Upper lobe of left lung (tissue), 6 donors: Measurements from ENCODE around the gene GTPBP4. TPM values are rescaled to one million over a fixed set of nuclear protein-coding genes. Genes with fewer than 3 reads are reported as not detected.
A peak's percentile ranks its signal among the peaks of the same experiment; 100 is the strongest.

Experiments used
- ATAC-seq, 2 donors: fragments of 200-7000 bp; cut with Tn5 transposase; one replicate each; pipeline ENCODE4 v1.9.1; 2022; ENCODE audit warnings: mild to moderate bottlenecking in 2 of 2, moderate library complexity in 2 of 2; ENCODE audit not compliant: low FRiP score in 2 of 2
- DNase-seq, 2 donors: peaks; one replicate each; pipeline ENCODE4 v3.0.0-alpha.2; 2019 to 2020
- H3K27ac ChIP-seq, 4 donors: fragments of 200-600 bp; sonication (generic); one replicate each; pipeline ENCODE4 v1.5.1; 2016 to 2019
- H3K27me3 ChIP-seq, 4 donors: fragments of 200-600 bp; sonication (generic); one replicate each; pipeline ENCODE4 v1.5.1; 2017 to 2019
- H3K36me3 ChIP-seq, 4 donors: fragments of 200-600 bp; sonication (generic); one replicate each; pipeline ENCODE4 v1.5.1; 2016 to 2019
- H3K4me1 ChIP-seq, 4 donors: fragments of 200-600 bp; sonication (generic); one replicate each; pipeline ENCODE4 v1.5.1; 2018 to 2019
- H3K4me3 ChIP-seq, 4 donors: fragments of 200-600 bp; sonication (generic); one replicate each; pipeline ENCODE4 v1.5.1; 2017 to 2019; ENCODE audit warnings: mild to moderate bottlenecking in 2 of 4, moderate library complexity in 1 of 4
- H3K9me3 ChIP-seq, 4 donors: fragments of 200-600 bp; sonication (generic); one replicate each; pipeline ENCODE4 v1.5.1; 2018 to 2019
- EP300 ChIP-seq, 4 donors: sonication (generic); formaldehyde crosslinking; IDR thresholded peaks; one replicate each; pipeline ENCODE4 v1.5.1; 2017; ENCODE audit warnings: antibody characterized with exemption in 4 of 4, control low read depth in 2 of 4
- POLR2A ChIP-seq, 4 donors: fragments of 450-650 bp; IDR thresholded peaks; one replicate each; pipeline ENCODE4 v1.5.1; 2016 to 2017; ENCODE audit warnings: antibody characterized with exemption in 4 of 4, mild to moderate bottlenecking in 2 of 4
- POLR2AphosphoS5 ChIP-seq, 2 donors: sonication (generic); formaldehyde crosslinking; IDR thresholded peaks; one replicate each; pipeline ENCODE4 v1.5.1; 2017; ENCODE audit warnings: antibody characterized with exemption in 2 of 2
- WGBS, 2 donors: methylation state at CpG; one replicate each; pipeline ENCODE4 v1.1.5; 2017 to 2018; 5-methylcytosine and 5-hydroxymethylcytosine counted together
- total RNA-seq, 6 donors: library from RNA; depleted of rRNA in 4 of 6; stranded (reverse); fragments of >200 nt in 4 of 6; gene quantifications; one replicate each; pipeline versions ENCODE4 v1.1.0 to v1.2.1, GENCODE V29; 2016 to 2021
- TF ChIP-seq, protein P1 (sequence below), 6 experiments: fragments of 450-650 bp in 4 of 6; fragments of 200-600 bp in 2 of 6; sonication (generic) in 2 of 6; IDR thresholded peaks; one replicate each; pipeline ENCODE4 v1.5.1; 2016 to 2019; ENCODE audit warnings: antibody characterized with exemption in 6 of 6
- donor health status: DM: no; HTN: no; CAD: no; lungs with moderate emphysema.
- donor health status: DM: no; HTN: yes; CAD: no; lungs with severe emphysema.

The GTPBP4 gene
- total RNA-seq, 6 donors from 2014 or later: 22.0 to 41.9 (median 33.3) TPM

DNA sequence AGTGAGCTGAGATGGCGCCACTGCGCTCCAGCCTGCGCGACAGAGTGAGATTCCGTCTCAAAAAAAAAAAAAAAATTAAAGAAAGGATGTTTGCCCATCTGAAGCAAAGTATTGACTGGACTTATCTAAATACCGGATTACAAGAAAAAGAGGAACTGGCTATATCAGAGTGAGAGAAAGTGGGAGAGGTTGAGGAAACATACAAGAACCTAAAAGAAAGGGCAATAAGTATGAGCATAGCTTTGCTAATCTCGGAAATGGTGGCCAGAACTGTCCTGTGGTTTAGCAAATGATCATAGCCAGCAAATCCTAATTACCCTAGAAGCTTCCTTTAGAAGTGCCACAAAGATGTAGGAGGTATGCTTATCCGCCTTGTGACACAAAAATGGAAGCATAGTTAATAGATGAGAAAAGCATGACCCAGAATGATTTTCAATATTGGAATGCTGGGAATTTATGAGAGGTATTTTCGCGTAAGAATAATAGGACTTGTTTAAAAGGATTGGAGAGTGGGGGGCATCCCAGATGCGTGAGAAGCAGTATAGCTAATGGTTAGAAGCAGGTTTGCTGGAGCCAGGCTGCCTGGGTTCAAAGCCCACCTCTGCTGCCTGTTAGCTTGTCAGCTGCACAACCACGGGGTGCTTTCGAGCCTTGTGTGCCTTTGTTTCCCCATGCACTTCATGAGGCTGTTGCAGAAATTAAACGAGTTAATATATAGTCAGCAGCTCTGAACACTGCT is 1.2 kb upstream of the GTPBP4 start:
- Histone ChIP-seq H3K9me3 (no peaks in the 10 kb centered on the region), H3K4me1 (peaks cover 20 to 36% (median 27%) of the 10 kb centered on the region in 4 donors), H3K36me3 (no peaks in the 10 kb centered on the region), H3K27me3 (no peaks in the 10 kb centered on the region), H3K27ac (peak overlapping the region; percentile 89 to 95 (median 92)), H3K4me3 (peak overlapping the region; percentile 54 to 77 (median 68))
- WGBS, 2 donors: 61 to 71% methylated on average over 14 of the region's 14 CpGs
- no peak for DNase-seq
- TF ChIP-seq EP300 (IDR thresholded peaks at IDR 0.05): no peak
- no peak for ATAC-seq

DNA sequence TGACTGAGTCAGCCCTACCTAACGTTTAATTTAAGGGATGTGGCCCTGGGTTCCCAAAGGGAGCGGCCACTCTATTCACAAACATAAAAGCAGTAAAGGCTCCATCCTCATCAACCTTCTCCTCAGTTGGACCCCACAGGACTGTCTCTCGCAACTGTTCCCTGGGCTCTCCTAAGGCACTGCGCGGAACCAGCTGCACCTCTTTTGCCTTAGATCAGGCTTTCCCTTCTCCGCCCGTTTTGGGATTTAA is 689 bp upstream of the GTPBP4 start:
- Histone ChIP-seq H3K4me1 (peaks cover 20 to 36% (median 27%) of the 10 kb centered on the region in 4 donors), H3K27ac (peak overlapping the region; percentile 89 to 95 (median 92)), H3K36me3 (peaks cover 0 to 3% (median 0%) of the 10 kb centered on the region in 4 donors), H3K9me3 (no peaks in the 10 kb centered on the region), H3K4me3 (peak overlapping the region; percentile 54 to 77 (median 68)), H3K27me3 (no peaks in the 10 kb centered on the region)
- TF ChIP-seq POLR2AphosphoS5 (IDR thresholded peaks at IDR 0.05) (no peak), EP300 (IDR thresholded peaks at IDR 0.05) (no peak), POLR2A (IDR thresholded peaks at IDR 0.05) (no peak)
- TF ChIP-seq, protein P1, sequence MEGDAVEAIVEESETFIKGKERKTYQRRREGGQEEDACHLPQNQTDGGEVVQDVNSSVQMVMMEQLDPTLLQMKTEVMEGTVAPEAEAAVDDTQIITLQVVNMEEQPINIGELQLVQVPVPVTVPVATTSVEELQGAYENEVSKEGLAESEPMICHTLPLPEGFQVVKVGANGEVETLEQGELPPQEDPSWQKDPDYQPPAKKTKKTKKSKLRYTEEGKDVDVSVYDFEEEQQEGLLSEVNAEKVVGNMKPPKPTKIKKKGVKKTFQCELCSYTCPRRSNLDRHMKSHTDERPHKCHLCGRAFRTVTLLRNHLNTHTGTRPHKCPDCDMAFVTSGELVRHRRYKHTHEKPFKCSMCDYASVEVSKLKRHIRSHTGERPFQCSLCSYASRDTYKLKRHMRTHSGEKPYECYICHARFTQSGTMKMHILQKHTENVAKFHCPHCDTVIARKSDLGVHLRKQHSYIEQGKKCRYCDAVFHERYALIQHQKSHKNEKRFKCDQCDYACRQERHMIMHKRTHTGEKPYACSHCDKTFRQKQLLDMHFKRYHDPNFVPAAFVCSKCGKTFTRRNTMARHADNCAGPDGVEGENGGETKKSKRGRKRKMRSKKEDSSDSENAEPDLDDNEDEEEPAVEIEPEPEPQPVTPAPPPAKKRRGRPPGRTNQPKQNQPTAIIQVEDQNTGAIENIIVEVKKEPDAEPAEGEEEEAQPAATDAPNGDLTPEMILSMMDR (IDR thresholded peaks at IDR 0.05): no peak
- no peak for DNase-seq
- ATAC-seq: no peak
- WGBS, 2 donors: 6 to 12% methylated on average over 7 of the region's 7 CpGs

DNA sequence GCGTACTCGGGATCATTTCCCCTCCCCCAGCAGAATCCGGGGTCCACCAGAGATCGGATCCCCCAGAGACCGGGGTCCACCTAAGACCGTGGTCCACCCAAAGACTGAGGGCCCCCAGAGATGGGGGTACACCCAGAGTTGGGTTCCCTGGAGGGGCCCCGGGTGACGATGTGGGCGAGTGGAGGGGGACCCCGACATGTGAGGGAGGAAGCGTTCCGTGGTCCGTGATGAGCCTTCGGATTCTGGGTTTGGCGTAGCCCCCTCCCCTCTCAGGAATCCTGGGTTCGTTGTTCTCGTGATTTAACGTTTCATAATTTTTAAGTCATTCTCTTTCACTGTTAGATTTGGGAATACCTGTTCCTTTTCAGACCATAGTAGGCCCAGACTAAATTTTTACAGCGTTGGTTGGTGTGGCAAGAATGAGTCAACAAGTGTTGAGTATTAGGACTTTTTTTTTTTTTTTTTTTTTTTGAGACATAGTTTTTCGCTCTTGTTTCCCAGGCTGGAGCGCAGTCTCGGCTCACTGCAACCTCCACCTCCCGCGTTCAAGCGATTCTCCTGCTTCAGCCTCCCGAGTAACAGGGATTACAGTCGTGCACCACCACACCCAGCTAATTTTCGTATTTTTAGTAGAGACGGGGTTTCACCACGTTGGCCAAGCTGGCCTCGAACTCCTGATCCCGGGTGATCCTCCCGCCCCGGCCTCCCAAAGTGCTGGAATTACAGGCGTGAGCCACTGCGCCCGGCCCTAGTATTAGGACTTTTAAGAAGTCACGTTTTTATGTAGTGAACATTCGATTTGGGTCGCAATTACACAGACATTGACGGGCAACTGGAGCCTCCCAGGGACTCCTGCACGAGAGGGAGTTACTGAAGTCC is 672 bp downstream of the GTPBP4 start:
- no peaks in the 10 kb centered on the region for H3K9me3 ChIP-seq
- no peak for DNase-seq
- peak overlapping the region; percentile 68 to 86 (median 73) for H3K4me3 ChIP-seq
- peaks cover 20 to 36% (median 23%) of the 10 kb centered on the region in 4 donors for H3K4me1 ChIP-seq
- peak overlapping the region; percentile 89 to 95 (median 92) for H3K27ac ChIP-seq
- ATAC-seq: no peak
- H3K27me3 ChIP-seq: no peaks in the 10 kb centered on the region
- 27 to 33% methylated on average over 39 to 42 of the region's 42 CpGs for WGBS, 2 donors
- TF ChIP-seq EP300 (IDR thresholded peaks at IDR 0.05) (no peak), POLR2AphosphoS5 (IDR thresholded peaks at IDR 0.05) (no peak), POLR2A (IDR thresholded peaks at IDR 0.05) (no peak)
- TF ChIP-seq, protein P1 (IDR thresholded peaks at IDR 0.05): no peak
- peaks cover 3 to 16% (median 9%) of the 10 kb centered on the region in 4 donors for H3K36me3 ChIP-seq

DNA sequence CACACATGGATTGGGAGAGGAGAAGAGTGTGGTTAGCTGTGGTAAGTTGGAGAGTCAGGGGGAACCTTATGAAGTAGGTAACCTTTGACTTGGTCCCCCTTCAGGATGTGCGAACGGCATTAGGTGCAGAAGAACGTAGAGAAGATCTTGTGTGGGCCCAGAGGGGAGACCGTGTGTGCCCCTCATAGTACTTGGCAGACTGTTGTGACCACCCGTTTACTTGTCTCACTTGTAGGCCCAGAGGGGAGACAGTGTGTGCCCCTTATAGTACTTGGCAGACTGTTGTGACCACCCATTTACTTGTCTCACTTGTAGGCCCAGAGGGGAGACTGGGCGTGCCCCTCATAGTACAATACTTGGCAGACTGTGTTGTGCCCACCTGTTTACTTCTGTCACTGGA is 2.6 kb downstream of the GTPBP4 start:
- Histone ChIP-seq H3K4me1 (peaks cover 20 to 36% (median 23%) of the 10 kb centered on the region in 4 donors), H3K36me3 (peaks cover 8 to 32% (median 21%) of the 10 kb centered on the region in 4 donors), H3K27me3 (no peaks in the 10 kb centered on the region), H3K4me3 (no peak overlapping the region), H3K27ac (no peak overlapping the region), H3K9me3 (no peaks in the 10 kb centered on the region)
- ATAC-seq: no peak
- WGBS, 2 donors: 90 to 95% methylated on average over 6 of the region's 6 CpGs
- DNase-seq: no peak
- no peak for TF ChIP-seq EP300 (IDR thresholded peaks at IDR 0.05)
- no peak for TF ChIP-seq POLR2AphosphoS5 (IDR thresholded peaks at IDR 0.05)
- no peak for TF ChIP-seq POLR2A (IDR thresholded peaks at IDR 0.05)
- TF ChIP-seq, protein P1 (IDR thresholded peaks at IDR 0.05): no peak

DNA sequence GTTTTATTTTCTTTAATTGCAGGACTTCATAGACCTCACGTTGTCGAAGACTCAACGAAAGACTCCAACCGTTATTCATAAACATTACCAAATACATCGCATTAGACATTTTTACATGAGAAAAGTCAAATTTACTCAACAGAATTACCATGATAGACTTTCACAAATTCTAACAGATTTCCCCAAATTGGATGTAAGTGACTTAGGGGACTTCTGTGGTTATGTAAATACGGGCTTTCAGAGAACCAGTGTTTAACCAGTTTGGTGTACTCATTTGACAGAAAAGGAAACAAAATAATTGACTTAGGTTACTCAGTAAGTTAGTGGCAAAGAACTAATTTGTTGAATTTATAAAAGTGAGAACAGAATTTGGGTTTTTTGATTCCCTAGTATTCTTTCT is 4.2 kb downstream of the GTPBP4 start:
- 85 to 94% methylated on average over 6 of the region's 6 CpGs for WGBS, 2 donors
- Histone ChIP-seq H3K27ac (no peak overlapping the region), H3K27me3 (no peaks in the 10 kb centered on the region), H3K9me3 (no peaks in the 10 kb centered on the region), H3K36me3 (peaks cover 13 to 49% (median 37%) of the 10 kb centered on the region in 4 donors), H3K4me3 (no peak overlapping the region), H3K4me1 (peaks cover 11 to 24% (median 14%) of the 10 kb centered on the region in 4 donors)
- TF ChIP-seq POLR2AphosphoS5 (IDR thresholded peaks at IDR 0.05): no peak
- DNase-seq (no peak), ATAC-seq (no peak)
